Activated T-cell treated with anti-CD3 and anti-CD28 coated beads, Interleukin-2, amount 50 U/mL, for 72 hours (primary cell): ENCODE results near the gene SLC12A5. TPM values are rescaled to one million over a fixed set of nuclear protein-coding genes. Genes with fewer than 3 reads are reported as not detected.
A peak's percentile ranks its signal among the peaks of the same experiment; 100 is the strongest.

Experiments used
- ATAC-seq, 2 donors: fragments of 150-1000 bp; cut with Tn5 transposase; replicated peaks in 1 of 2; 2 replicates each; pipeline ENCODE4 v1.10.0; 2021; ENCODE audit warnings: moderate library complexity in 2 of 2, mild to moderate bottlenecking in 1 of 2
- DNase-seq, 2 donors: peaks; one replicate each; pipeline ENCODE4 v3.0.0; 2021 to 2022; ENCODE audit warnings: mixed read lengths in 1 of 2
- H3K27ac Mint-ChIP-seq: one replicate; pipeline ENCODE4 v1.8.0; 2022; ENCODE audit warnings: mild to moderate bottlenecking, moderate library complexity, mixed read lengths
- H3K27me3 Mint-ChIP-seq: one replicate; pipeline ENCODE4 v1.8.0; 2022; ENCODE audit warnings: low read depth, mixed read lengths
- H3K36me3 Mint-ChIP-seq, 2 donors: one replicate each; pipeline ENCODE4 v1.8.0; 2022; ENCODE audit warnings: mixed read lengths in 2 of 2, mild to moderate bottlenecking in 1 of 2; ENCODE audit not compliant: insufficient read depth in 2 of 2
- H3K4me1 Mint-ChIP-seq: one replicate; pipeline ENCODE4 v1.8.0; 2022; ENCODE audit warnings: low read depth, mixed read lengths
- H3K4me3 Mint-ChIP-seq, 2 donors: one replicate each; pipeline ENCODE4 v1.8.0; 2022; ENCODE audit warnings: mild to moderate bottlenecking in 2 of 2, mixed read lengths in 2 of 2, moderate library complexity in 2 of 2
- H3K9me3 Mint-ChIP-seq, 2 donors: one replicate each; pipeline ENCODE4 v1.8.0; 2022; ENCODE audit warnings: mixed read lengths in 2 of 2
- total RNA-seq, 2 donors: library from RNA; stranded (reverse); gene quantifications; one replicate each; pipeline ENCODE4 v1.2.3, GENCODE V29; 2022

The SLC12A5 gene
- total RNA-seq, 2 donors from 2014 or later = 1.2 to 3.2 TPM

GRCh38 chr20:46107061-46107460, 78.0 kb downstream of the SLC12A5 start:
- ATAC-seq (no peak), DNase-seq (no peak)
- H3K4me3 Mint-ChIP-seq = no peak overlapping the region
- H3K36me3 Mint-ChIP-seq = no peaks in the 10 kb centered on the region
- peaks cover 18% of the 10 kb centered on the region for H3K4me1 Mint-ChIP-seq
- no peak overlapping the region for H3K27ac Mint-ChIP-seq
- peaks cover 83% of the 10 kb centered on the region for H3K27me3 Mint-ChIP-seq
- H3K9me3 Mint-ChIP-seq = no peaks in the 10 kb centered on the region

- H3K36me3 Mint-ChIP-seq = no peaks in the 10 kb centered on the region
- H3K9me3 Mint-ChIP-seq = no peaks in the 10 kb centered on the region
- H3K27me3 Mint-ChIP-seq = peaks cover 73% of the 10 kb centered on the region
- peaks cover 18% of the 10 kb centered on the region for H3K4me1 Mint-ChIP-seq
- DNase-seq (no peak), ATAC-seq (peak; percentile 24 to 32)
- H3K27ac Mint-ChIP-seq = no peak overlapping the region
- H3K4me3 Mint-ChIP-seq = no peak overlapping the region
These were observed 79.4 kb downstream of the SLC12A5 start for GRCh38 chr20:46108435-46108841.

DNA sequence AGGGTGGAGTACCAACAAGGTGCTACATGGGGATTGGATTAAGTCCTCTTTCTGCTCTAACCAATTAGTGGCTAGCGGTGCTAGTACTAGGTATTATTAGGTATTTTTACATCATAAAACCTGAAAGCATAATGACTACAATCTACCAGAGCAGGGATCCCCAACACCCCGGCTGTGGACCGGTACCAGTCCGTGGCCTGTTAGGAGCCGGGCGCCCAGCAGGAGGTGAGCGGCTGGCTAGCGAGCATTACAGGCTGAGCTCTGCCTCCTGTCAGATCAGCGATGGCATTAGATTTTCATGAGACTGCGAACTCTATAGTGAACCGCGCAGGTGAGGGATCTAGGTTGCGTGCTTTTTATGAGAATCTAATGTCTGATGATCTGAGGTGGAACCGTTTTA, 80.0 kb downstream of the SLC12A5 start:
- DNase-seq (no peak), ATAC-seq (no peak)
- Mint-ChIP-seq H3K27ac (no peak overlapping the region), H3K4me1 (peaks cover 18% of the 10 kb centered on the region), H3K36me3 (no peaks in the 10 kb centered on the region), H3K27me3 (peaks cover 76% of the 10 kb centered on the region), H3K9me3 (no peaks in the 10 kb centered on the region), H3K4me3 (no peak overlapping the region)

Other genes starting within 250 kb of the SLC12A5 start
- under 1 TPM in 1 of 2 donors, not detected in 1; 0.67 TPM for gene WFDC3, start 237.3 kb upstream of the SLC12A5 start, total RNA-seq
- 10 to 100 TPM; 35.0 to 36.3 TPM for gene DNTTIP1, start 237.3 kb upstream of the SLC12A5 start, total RNA-seq
- gene UBE2C, start 216.6 kb upstream of the SLC12A5 start, total RNA-seq = 100 to 1,000 TPM; 171 to 197 TPM
- under 1 TPM in 1 of 2 donors, not detected in 1; 0.49 TPM for gene TNNC2, start 201.9 kb upstream of the SLC12A5 start, total RNA-seq
- gene SNX21, start 195.4 kb upstream of the SLC12A5 start, total RNA-seq = 1 to 10 TPM; 1.8 to 2.4 TPM
- gene ACOT8, start 171.8 kb upstream of the SLC12A5 start, total RNA-seq = 10 to 100 TPM; 27.9 to 34.3 TPM
- 1 to 10 TPM; 6.5 to 6.7 TPM for gene ZSWIM3, start 171.6 kb upstream of the SLC12A5 start, total RNA-seq
- gene ZSWIM1, start 148.0 kb upstream of the SLC12A5 start, total RNA-seq = 10 to 100 TPM; 11.4 to 13.9 TPM
- gene SPATA25, start 141.6 kb upstream of the SLC12A5 start, total RNA-seq = under 1 TPM; 0.46 to 0.90 TPM
- 1 to 10 TPM; 2.1 to 3.2 TPM for gene NEURL2, start 138.0 kb upstream of the SLC12A5 start, total RNA-seq
- gene CTSA, start 137.9 kb upstream of the SLC12A5 start, total RNA-seq = 10 to 100 TPM; 37.0 to 59.1 TPM
- 10 to 100 TPM in 1 of 2 donors, 1 to 10 TPM in 1; 8.9 to 18.0 TPM for gene PLTP, start 117.1 kb upstream of the SLC12A5 start, total RNA-seq
- gene PCIF1, start 94.5 kb upstream of the SLC12A5 start, total RNA-seq = 10 to 100 TPM; 38.7 to 42.0 TPM
- gene ZNF335, start 57.0 kb upstream of the SLC12A5 start, total RNA-seq = 10 to 100 TPM; 28.4 to 29.8 TPM
- under 1 TPM in 1 of 2 donors, not detected in 1; 0.14 TPM for gene MMP9, start 20.3 kb upstream of the SLC12A5 start, total RNA-seq
- gene NCOA5, start 60.7 kb downstream of the SLC12A5 start, total RNA-seq = 10 to 100 TPM; 18.2 to 19.2 TPM
- 1 to 10 TPM; 3.6 to 4.2 TPM for gene CD40, start 89.1 kb downstream of the SLC12A5 start, total RNA-seq